ENCODE measurements around the gene MRC2.

The MRC2 gene

DNA sequence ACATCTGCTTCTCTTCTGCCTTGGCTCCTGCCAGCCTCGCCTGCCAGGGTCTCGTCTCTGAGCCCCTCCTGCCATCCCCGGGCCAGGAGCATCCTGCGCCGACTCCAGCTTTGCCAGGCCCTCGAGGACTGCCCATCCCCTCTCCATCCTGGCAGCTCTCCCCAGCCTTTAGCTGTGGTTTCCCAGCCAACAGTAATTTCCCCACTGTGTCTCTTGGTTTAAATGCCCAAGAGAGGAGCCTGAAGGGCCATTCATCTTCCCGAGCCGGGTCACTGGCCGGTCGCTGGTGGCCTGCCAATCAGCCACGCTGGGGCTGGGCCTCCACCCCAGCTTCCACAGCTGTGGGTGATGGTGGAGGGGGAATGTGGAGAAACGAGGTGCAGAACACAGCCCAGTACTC is 47.8 kb downstream of the MRC2 start:
- Histone ChIP-seq H4K20me1 (ENCODE audit: low read depth, low read length) (no peaks in the 10 kb centered on the region), H3K4me2 (ENCODE audit: low read depth, low read length, poor library complexity, severe bottlenecking) (no peak overlapping the region), H3K9ac (ENCODE audit: low read length) (no peak overlapping the region), H3K79me2 (ENCODE audit: insufficient read depth, low read length) (no peaks in the 10 kb centered on the region), H3K4me3 (ENCODE audit: insufficient read depth, low read length, poor library complexity, severe bottlenecking) (no peak overlapping the region), H3K27ac (ENCODE audit: low read depth, low read length) (no peak overlapping the region), H3K36me3 (ENCODE audit: low read length) (no peaks in the 10 kb centered on the region), H3K27me3 (ENCODE audit: low read length) (no peaks in the 10 kb centered on the region), H3K9me3 (ENCODE audit: insufficient read depth, low read length) (no peaks in the 10 kb centered on the region), H2AFZ (ENCODE audit: low read depth, low read length, severe bottlenecking) (no peak overlapping the region), H3F3A (ENCODE audit: insufficient read depth) (no peaks in the 10 kb centered on the region), H3K9me2 (replicated peaks; ENCODE audit: insufficient read depth, low read length) (no peaks in the 10 kb centered on the region)
- no peak for TF ChIP-seq EZH2phosphoT487 (conservative IDR thresholded peaks at IDR 0.05; ENCODE audit: low read length)
- TF ChIP-seq, protein P1, sequence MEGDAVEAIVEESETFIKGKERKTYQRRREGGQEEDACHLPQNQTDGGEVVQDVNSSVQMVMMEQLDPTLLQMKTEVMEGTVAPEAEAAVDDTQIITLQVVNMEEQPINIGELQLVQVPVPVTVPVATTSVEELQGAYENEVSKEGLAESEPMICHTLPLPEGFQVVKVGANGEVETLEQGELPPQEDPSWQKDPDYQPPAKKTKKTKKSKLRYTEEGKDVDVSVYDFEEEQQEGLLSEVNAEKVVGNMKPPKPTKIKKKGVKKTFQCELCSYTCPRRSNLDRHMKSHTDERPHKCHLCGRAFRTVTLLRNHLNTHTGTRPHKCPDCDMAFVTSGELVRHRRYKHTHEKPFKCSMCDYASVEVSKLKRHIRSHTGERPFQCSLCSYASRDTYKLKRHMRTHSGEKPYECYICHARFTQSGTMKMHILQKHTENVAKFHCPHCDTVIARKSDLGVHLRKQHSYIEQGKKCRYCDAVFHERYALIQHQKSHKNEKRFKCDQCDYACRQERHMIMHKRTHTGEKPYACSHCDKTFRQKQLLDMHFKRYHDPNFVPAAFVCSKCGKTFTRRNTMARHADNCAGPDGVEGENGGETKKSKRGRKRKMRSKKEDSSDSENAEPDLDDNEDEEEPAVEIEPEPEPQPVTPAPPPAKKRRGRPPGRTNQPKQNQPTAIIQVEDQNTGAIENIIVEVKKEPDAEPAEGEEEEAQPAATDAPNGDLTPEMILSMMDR (IDR thresholded peaks at IDR 0.05; ENCODE audit: insufficient read depth, low read length, poor library complexity, severe bottlenecking) = no peak

DNA sequence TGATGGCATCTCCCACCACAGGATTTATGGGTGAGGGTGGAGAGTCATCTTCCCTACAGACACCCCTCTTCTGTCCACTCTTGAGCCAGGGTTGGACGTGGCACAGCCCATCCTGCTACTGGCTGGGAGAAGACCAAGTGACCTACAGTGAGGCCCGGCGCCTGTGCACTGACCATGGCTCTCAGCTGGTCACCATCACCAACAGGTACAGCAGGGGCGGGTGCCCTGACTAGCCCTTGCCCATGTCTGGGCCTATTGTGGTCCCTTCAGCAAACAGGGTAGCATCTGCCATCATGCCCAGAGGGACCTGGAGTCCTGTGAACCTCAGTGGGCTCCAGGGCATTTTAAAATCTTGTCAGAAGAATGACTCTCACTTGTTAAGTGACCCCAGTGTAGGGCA is 48.2 kb downstream of the MRC2 start:
- TF ChIP-seq, protein P1 (IDR thresholded peaks at IDR 0.05; ENCODE audit: insufficient read depth, low read length, poor library complexity, severe bottlenecking) = no peak
- TF ChIP-seq EZH2phosphoT487 (conservative IDR thresholded peaks at IDR 0.05; ENCODE audit: low read length) = no peak
- no peaks in the 10 kb centered on the region for H3K9me3 ChIP-seq (ENCODE audit: insufficient read depth, low read length)
- no peak overlapping the region for H3K4me3 ChIP-seq (ENCODE audit: insufficient read depth, low read length, poor library complexity, severe bottlenecking)
- no peaks in the 10 kb centered on the region for H3K79me2 ChIP-seq (ENCODE audit: insufficient read depth, low read length)
- H3K4me2 ChIP-seq (ENCODE audit: low read depth, low read length, poor library complexity, severe bottlenecking) = no peak overlapping the region
- no peak overlapping the region for H3K27ac ChIP-seq (ENCODE audit: low read depth, low read length)
- no peak overlapping the region for H3K9ac ChIP-seq (ENCODE audit: low read length)
- H3K27me3 ChIP-seq (ENCODE audit: low read length) = no peaks in the 10 kb centered on the region
- H2AFZ ChIP-seq (ENCODE audit: low read depth, low read length, severe bottlenecking) = no peak overlapping the region
- H3F3A ChIP-seq (ENCODE audit: insufficient read depth) = no peaks in the 10 kb centered on the region
- no peaks in the 10 kb centered on the region for H3K9me2 ChIP-seq (replicated peaks; ENCODE audit: insufficient read depth, low read length)
- no peaks in the 10 kb centered on the region for H4K20me1 ChIP-seq (ENCODE audit: low read depth, low read length)
- no peaks in the 10 kb centered on the region for H3K36me3 ChIP-seq (ENCODE audit: low read length)

DNA sequence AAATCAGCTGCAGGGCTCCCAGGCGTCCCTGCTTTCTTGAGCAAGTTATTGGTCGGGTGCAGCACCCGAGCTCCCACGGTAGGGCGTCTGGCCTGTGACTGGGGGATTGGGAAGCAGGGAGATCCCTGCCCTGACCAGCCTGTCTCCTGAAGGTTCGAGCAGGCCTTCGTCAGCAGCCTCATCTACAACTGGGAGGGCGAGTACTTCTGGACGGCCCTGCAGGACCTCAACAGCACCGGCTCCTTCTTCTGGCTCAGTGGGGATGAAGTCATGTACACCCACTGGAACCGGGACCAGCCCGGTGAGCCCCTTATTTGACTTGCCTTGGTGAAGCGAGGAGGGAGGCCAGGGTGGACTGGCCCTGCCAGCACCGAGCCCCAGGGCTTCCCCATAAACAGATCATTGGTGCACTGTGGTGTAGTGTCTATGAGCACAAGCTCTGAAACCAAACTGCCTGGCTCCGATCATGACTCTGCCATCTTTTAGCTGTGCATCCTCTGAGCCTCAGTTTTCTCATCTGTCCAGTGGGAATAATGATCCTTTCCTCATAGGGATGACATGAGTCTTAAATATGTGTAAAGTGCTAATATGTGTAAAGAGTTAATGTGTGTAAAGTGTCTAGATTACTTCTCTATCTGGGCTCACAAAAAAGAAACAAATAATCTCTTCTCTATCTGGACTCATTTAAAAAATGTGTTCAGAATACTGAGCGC is 48.9 kb downstream of the MRC2 start:
- Histone ChIP-seq H4K20me1 (ENCODE audit: low read depth, low read length) (no peaks in the 10 kb centered on the region), H3K27ac (ENCODE audit: low read depth, low read length) (no peak overlapping the region), H3K36me3 (ENCODE audit: low read length) (no peaks in the 10 kb centered on the region), H3K9me2 (replicated peaks; ENCODE audit: insufficient read depth, low read length) (no peaks in the 10 kb centered on the region), H3F3A (ENCODE audit: insufficient read depth) (no peaks in the 10 kb centered on the region), H3K9me3 (ENCODE audit: insufficient read depth, low read length) (no peaks in the 10 kb centered on the region), H3K9ac (ENCODE audit: low read length) (no peak overlapping the region), H3K4me2 (ENCODE audit: low read depth, low read length, poor library complexity, severe bottlenecking) (no peak overlapping the region), H3K4me3 (ENCODE audit: insufficient read depth, low read length, poor library complexity, severe bottlenecking) (no peak overlapping the region), H3K79me2 (ENCODE audit: insufficient read depth, low read length) (no peaks in the 10 kb centered on the region), H2AFZ (ENCODE audit: low read depth, low read length, severe bottlenecking) (no peak overlapping the region), H3K27me3 (ENCODE audit: low read length) (no peaks in the 10 kb centered on the region)
- TF ChIP-seq, protein P1 (IDR thresholded peaks at IDR 0.05; ENCODE audit: insufficient read depth, low read length, poor library complexity, severe bottlenecking) = no peak
